ENCODE data around the gene E2F8. TPM values are rescaled to one million over a fixed set of nuclear protein-coding genes. Genes with fewer than 3 reads are reported as not detected.
"Not testable (repeated sequence)": the region's sequence is repeated elsewhere in the genome, so short reads cannot be mapped to it uniquely, and the experiment has no call there.

Gene E2F8
- total RNA-seq, 1 experiment from 2014 or later: 18.4 TPM

- ChIA-PET RAD21 (ENCODE audit: low non-redundant PET in 1 of 2, low total read pairs in 2 of 2, uncharacterized antibody in 2 of 2, unreplicated experiment in 2 of 2) (no interaction called here), CTCF (interaction anchor here (0.7 to 1.8 kb wide), 5 partner anchors 18 to 296 kb away, joined by 3 to 8 read pairs (median 4); no protein-coding TSS in a partner anchor), POLR2A (no interaction called here)
- no peak for DNase-seq (ENCODE audit: low read depth, low spot score)
- Histone ChIP-seq H3K36me3 (ENCODE audit: control insufficient read depth in 1 of 2, insufficient read depth in 2 of 2, low read length in 2 of 2) (no peaks in the 10 kb centered on the region), H3K9ac (ENCODE audit: low read length) (no peak overlapping the region), H3K9me2 (ENCODE audit: insufficient read depth) (no peaks in the 10 kb centered on the region), H3K27ac (ENCODE audit: low read depth, low read length) (no peak overlapping the region), H4K20me1 (ENCODE audit: insufficient read depth) (no peaks in the 10 kb centered on the region), H3K79me2 (ENCODE audit: insufficient read depth, low read length) (no peaks in the 10 kb centered on the region), H3K4me1 (ENCODE audit: control insufficient read depth in 1 of 2, insufficient read depth in 2 of 2, low read length in 2 of 2) (no peaks in the 10 kb centered on the region), H3K9me3 (ENCODE audit: control insufficient read depth in 1 of 2, insufficient read depth in 1 of 2, low read depth in 1 of 2, low read length in 2 of 2) (no peaks in the 10 kb centered on the region), H3K4me3 (replicated peaks in 1 of 2; ENCODE audit: low read depth in 1 of 2, low read length in 2 of 2) (no peak overlapping the region), H3K27me3 (ENCODE audit: insufficient read depth, low read length) (no peaks in the 10 kb centered on the region), H3K4me2 (ENCODE audit: low read length) (no peak overlapping the region), H2AFZ (ENCODE audit: low read depth, low read length, poor library complexity, severe bottlenecking) (no peak overlapping the region)
- BruUV-seq (replicated peaks): no TSS peak
- intact Hi-C loops (cut with micrococcal nuclease): loop anchor here (1.0 to 10.0 kb wide), 3 partner anchors 186 to 486 kb away; no protein-coding TSS in a partner anchor
- ATAC-seq: no peak
- no peak for TF ChIP-seq SP1 (IDR thresholded peaks at IDR 0.05; ENCODE audit: low read depth)
- TF ChIP-seq SRF (IDR thresholded peaks at IDR 0.05; ENCODE audit: low read depth): no peak
- TF ChIP-seq TCF7L2 (IDR thresholded peaks at IDR 0.05; ENCODE audit: borderline replicate concordance, extremely low read depth, insufficient read depth, insufficient read length): no peak
- TF ChIP-seq EZH2phosphoT487 (IDR thresholded peaks at IDR 0.05; ENCODE audit: borderline replicate concordance): no peak
- TF ChIP-seq RAD21 (IDR thresholded peaks at IDR 0.05; ENCODE audit: low read depth): no peak
- TF ChIP-seq CTCF (IDR thresholded peaks at IDR 0.05 in 2 of 3, conservative IDR thresholded peaks at IDR 0.05 in 1 of 3; ENCODE audit: borderline replicate concordance in 1 of 3, insufficient read depth in 1 of 3, low read depth in 2 of 3, low read length in 2 of 3): no peak
- no peak for TF ChIP-seq MAX (IDR thresholded peaks at IDR 0.05)
- TF ChIP-seq ZNF274 (IDR thresholded peaks at IDR 0.05; ENCODE audit: low read depth, low read length): no peak
- TF ChIP-seq POLR2A (IDR thresholded peaks at IDR 0.05; ENCODE audit: borderline replicate concordance, extremely low read depth, insufficient read depth, insufficient read length): no peak
- TF ChIP-seq SIN3A (IDR thresholded peaks at IDR 0.05; ENCODE audit: low read depth): no peak
- no peak for TF ChIP-seq ELF1 (IDR thresholded peaks at IDR 0.05; ENCODE audit: borderline replicate concordance, low read depth)
- TF ChIP-seq CBX3 (IDR thresholded peaks at IDR 0.05; ENCODE audit: low read depth): no peak
- no peak for TF ChIP-seq FOSL1 (IDR thresholded peaks at IDR 0.05; ENCODE audit: low read depth)
- TF ChIP-seq, protein P1, sequence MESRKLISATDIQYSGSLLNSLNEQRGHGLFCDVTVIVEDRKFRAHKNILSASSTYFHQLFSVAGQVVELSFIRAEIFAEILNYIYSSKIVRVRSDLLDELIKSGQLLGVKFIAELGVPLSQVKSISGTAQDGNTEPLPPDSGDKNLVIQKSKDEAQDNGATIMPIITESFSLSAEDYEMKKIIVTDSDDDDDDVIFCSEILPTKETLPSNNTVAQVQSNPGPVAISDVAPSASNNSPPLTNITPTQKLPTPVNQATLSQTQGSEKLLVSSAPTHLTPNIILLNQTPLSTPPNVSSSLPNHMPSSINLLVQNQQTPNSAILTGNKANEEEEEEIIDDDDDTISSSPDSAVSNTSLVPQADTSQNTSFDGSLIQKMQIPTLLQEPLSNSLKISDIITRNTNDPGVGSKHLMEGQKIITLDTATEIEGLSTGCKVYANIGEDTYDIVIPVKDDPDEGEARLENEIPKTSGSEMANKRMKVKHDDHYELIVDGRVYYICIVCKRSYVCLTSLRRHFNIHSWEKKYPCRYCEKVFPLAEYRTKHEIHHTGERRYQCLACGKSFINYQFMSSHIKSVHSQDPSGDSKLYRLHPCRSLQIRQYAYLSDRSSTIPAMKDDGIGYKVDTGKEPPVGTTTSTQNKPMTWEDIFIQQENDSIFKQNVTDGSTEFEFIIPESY (IDR thresholded peaks at IDR 0.05; ENCODE audit: extremely low read depth, insufficient replicate concordance, low read length): no peak
Measured at GRCh38 chr11:19258641-19259230, 18.0 kb upstream of the E2F8 start.

GRCh38 chr11:19254441-19254840, 13.7 kb upstream of the E2F8 start:
- BruUV-seq (replicated peaks); H3K9ac ChIP-seq (ENCODE audit: low read length); H3K36me3 ChIP-seq (ENCODE audit: control insufficient read depth in 1 of 2, insufficient read depth in 2 of 2, low read length in 2 of 2); CTCF ChIA-PET; RAD21 ChIA-PET (ENCODE audit: low non-redundant PET in 1 of 2, low total read pairs in 2 of 2, uncharacterized antibody in 2 of 2, unreplicated experiment in 2 of 2); H3K9me3 ChIP-seq (ENCODE audit: control insufficient read depth in 1 of 2, insufficient read depth in 1 of 2, low read depth in 1 of 2, low read length in 2 of 2); H3K4me3 ChIP-seq (replicated peaks in 1 of 2; ENCODE audit: low read depth in 1 of 2, low read length in 2 of 2); H3K79me2 ChIP-seq (ENCODE audit: insufficient read depth, low read length); ATAC-seq; H3K27ac ChIP-seq (ENCODE audit: low read depth, low read length); POLR2A ChIA-PET; H3K27me3 ChIP-seq (ENCODE audit: insufficient read depth, low read length); H3K4me1 ChIP-seq (ENCODE audit: control insufficient read depth in 1 of 2, insufficient read depth in 2 of 2, low read length in 2 of 2); H3K9me2 ChIP-seq (ENCODE audit: insufficient read depth); H3K4me2 ChIP-seq (ENCODE audit: low read length); DNase-seq (ENCODE audit: low read depth, low spot score); H4K20me1 ChIP-seq (ENCODE audit: insufficient read depth); H2AFZ ChIP-seq (ENCODE audit: low read depth, low read length, poor library complexity, severe bottlenecking): not testable (repeated sequence)
- intact Hi-C loops (cut with micrococcal nuclease): loop anchor here (10.0 kb wide), 1 partner anchor 490 kb away; no protein-coding TSS in a partner anchor

Measured in HCT116 (cell line).